H1 (cell line): ENCODE measurements around the gene NF1. TPM values are rescaled to one million over a fixed set of nuclear protein-coding genes. Genes with fewer than 3 reads are reported as not detected.

Experiments
- CTCF ChIA-PET: fragments of 300-600 bp; sonication (Branson Sonifier 250); formaldehyde crosslinking; loops from one replicate; lab custom pipeline; 2021; ENCODE audit not compliant: partially characterized antibody; lab: Charles Lee
- POLR2A ChIA-PET: fragments of 300-600 bp; sonication (Branson Sonifier 250); formaldehyde crosslinking; loops from one replicate; lab custom pipeline; 2021; ENCODE audit warnings: inconsistent platforms; ENCODE audit not compliant: partially characterized antibody; lab: Charles Lee
- DNase-seq, 2 experiments: peaks; one replicate each; pipeline versions ENCODE4 v3.0.0 to v3.0.0-alpha.2; 2010 to 2022; ENCODE audit warnings: low spot score in 2 of 2, low read depth in 1 of 2, mixed read lengths in 1 of 2
- FAIRE-seq: peaks from 2 replicates; lab custom pipeline; 2011; peaks lifted over from hg19 to GRCh38; lab: Jason Lieb, UNC
- H2AFZ ChIP-seq: 2 replicates; pipeline ENCODE4 v1.8.1; 2012; ENCODE audit warnings: low read length, inconsistent platforms
- H2AK5ac ChIP-seq: 2 replicates; pipeline ENCODE4 v1.6.1; 2013; ENCODE audit warnings: low read depth, low read length
- H2BK120ac ChIP-seq: replicated peaks from 2 replicates; pipeline ENCODE3; 2013; ENCODE audit warnings: low read depth, low read length, inconsistent platforms
- H2BK12ac ChIP-seq: 2 replicates; pipeline ENCODE4 v1.6.1; 2013; ENCODE audit warnings: low read depth, low read length
- H2BK15ac ChIP-seq: 2 replicates; pipeline ENCODE4 v1.6.1; 2013; ENCODE audit warnings: low read length
- H2BK20ac ChIP-seq: 2 replicates; pipeline ENCODE4 v1.6.1; 2013; ENCODE audit warnings: low read length
- H2BK5ac ChIP-seq: 2 replicates; pipeline ENCODE4 v1.6.1; 2013; ENCODE audit warnings: low read depth, low read length
- H3K14ac ChIP-seq: 2 replicates; pipeline ENCODE4 v1.6.1; 2013; ENCODE audit warnings: inconsistent platforms; ENCODE audit not compliant: insufficient read length
- H3K18ac ChIP-seq: 2 replicates; pipeline ENCODE4 v1.6.1; 2013; ENCODE audit warnings: low read length; ENCODE audit errors: extremely low read depth
- H3K23ac ChIP-seq: 2 replicates; pipeline ENCODE4 v1.6.1; 2013; ENCODE audit warnings: inconsistent platforms; ENCODE audit not compliant: insufficient read length
- H3K23me2 ChIP-seq: 2 replicates; pipeline ENCODE4 v1.6.1; 2013; ENCODE audit warnings: low read depth, low read length
- H3K27ac ChIP-seq: 2 replicates; pipeline ENCODE4 v1.6.1; 2011; ENCODE audit warnings: low read depth, low read length, inconsistent platforms
- H3K27me3 ChIP-seq, 4 experiments: replicated peaks in 1 of 4; 1 replicate in 1 of 4; 2 replicates in 3 of 4; pipeline versions ENCODE4 v1.6.1 to v1.8.1; 2011 to 2013; ENCODE audit warnings: low read length in 3 of 4, mild to moderate bottlenecking in 3 of 4, inconsistent platforms in 2 of 4, mixed read lengths in 2 of 4, moderate library complexity in 1 of 4; ENCODE audit not compliant: control insufficient read depth in 3 of 4, insufficient read depth in 3 of 4; ENCODE audit errors: extremely low read depth in 1 of 4
- H3K36me3 ChIP-seq, 4 experiments: 2 replicates each; pipeline versions ENCODE4 v1.6.1 to v1.8.1; 2011 to 2013; ENCODE audit warnings: mild to moderate bottlenecking in 4 of 4, low read length in 3 of 4, moderate library complexity in 2 of 4, control low read depth in 1 of 4, inconsistent platforms in 1 of 4; ENCODE audit not compliant: insufficient read depth in 4 of 4, control insufficient read depth in 2 of 4
- H3K4ac ChIP-seq: replicated peaks from 2 replicates; pipeline ENCODE3; 2013; ENCODE audit warnings: low read length, low read depth, mixed read lengths, inconsistent platforms; ENCODE audit not compliant: insufficient read length
- H3K4me1 ChIP-seq, 4 experiments: replicated peaks in 1 of 4; 1 replicate in 1 of 4; 2 replicates in 3 of 4; pipeline versions ENCODE4 v1.6.1 to v1.8.1; 2011 to 2013; ENCODE audit warnings: low read length in 3 of 4, inconsistent platforms in 2 of 4, mixed read lengths in 1 of 4; ENCODE audit not compliant: insufficient read depth in 4 of 4, control insufficient read depth in 3 of 4
- H3K4me2 ChIP-seq, 2 experiments: 2 replicates each; pipeline versions ENCODE4 v1.6.1 to v1.8.1; 2011 to 2013; ENCODE audit warnings: low read depth in 2 of 2, low read length in 2 of 2, control low read depth in 1 of 2, inconsistent platforms in 1 of 2, mild to moderate bottlenecking in 1 of 2; ENCODE audit not compliant: insufficient read depth in 1 of 2
- H3K4me3 ChIP-seq, 4 experiments: fragments of 200-600, 300-600 bp in 1 of 4; sonication (generic), shearing (Covaris generic), sonication (Bioruptor Twin) in 1 of 4; 2 replicates each; pipeline versions ENCODE4 v1.5.1 to v1.8.1; 2011 to 2016; ENCODE audit warnings: low read length in 4 of 4, low read depth in 3 of 4, control low read depth in 2 of 4, inconsistent platforms in 2 of 4, mild to moderate bottlenecking in 2 of 4, mixed read lengths in 1 of 4, moderate library complexity in 1 of 4; ENCODE audit not compliant: insufficient read depth in 2 of 4; ENCODE audit errors: extremely low read depth in 1 of 4
- H3K56ac ChIP-seq: replicated peaks from 2 replicates; pipeline ENCODE3; 2013; ENCODE audit warnings: low read depth, mild to moderate bottlenecking, mixed read lengths, low read length, inconsistent platforms; ENCODE audit not compliant: insufficient read length
- H3K79me1 ChIP-seq: 2 replicates; pipeline ENCODE4 v1.6.1; 2013; ENCODE audit warnings: low read depth, low read length, control low read depth
- H3K79me2 ChIP-seq, 2 experiments: 2 replicates each; pipeline versions ENCODE4 v1.6.1 to v1.8.1; 2012 to 2013; ENCODE audit warnings: low read length in 2 of 2, mild to moderate bottlenecking in 2 of 2, inconsistent platforms in 1 of 2; ENCODE audit not compliant: insufficient read depth in 2 of 2, control insufficient read depth in 1 of 2
- H3K9ac ChIP-seq, 4 experiments: replicated peaks in 1 of 4; 1 replicate in 1 of 4; 2 replicates in 3 of 4; pipeline versions ENCODE4 v1.6.1 to v1.8.1; 2011 to 2013; ENCODE audit warnings: low read depth in 3 of 4, low read length in 3 of 4, control low read depth in 2 of 4, mild to moderate bottlenecking in 2 of 4, moderate library complexity in 2 of 4, inconsistent platforms in 1 of 4; ENCODE audit errors: extremely low read depth in 1 of 4
- H3K9me3 ChIP-seq, 2 experiments: 2 replicates each; pipeline versions ENCODE4 v1.6.1 to v1.8.1; 2012 to 2013; ENCODE audit warnings: mild to moderate bottlenecking in 2 of 2, moderate library complexity in 2 of 2, control low read depth in 1 of 2, inconsistent platforms in 1 of 2, low read depth in 1 of 2, low read length in 1 of 2, mixed read lengths in 1 of 2; ENCODE audit not compliant: insufficient read depth in 2 of 2
- H4K20me1 ChIP-seq, 2 experiments: replicated peaks in 1 of 2; 2 replicates each; pipeline versions ENCODE3 to v1.8.1; 2011 to 2013; ENCODE audit warnings: inconsistent platforms in 2 of 2, low read length in 2 of 2, mild to moderate bottlenecking in 1 of 2; ENCODE audit not compliant: insufficient read depth in 2 of 2, control insufficient read depth in 1 of 2
- H4K5ac ChIP-seq: 2 replicates; pipeline ENCODE4 v1.6.1; 2013; ENCODE audit warnings: low read length, low read depth, mixed read lengths, inconsistent platforms; ENCODE audit not compliant: insufficient read length
- H4K8ac ChIP-seq: 2 replicates; pipeline ENCODE4 v1.8.0; 2013; ENCODE audit warnings: mild to moderate bottlenecking, moderate library complexity, low read length, inconsistent platforms; ENCODE audit not compliant: insufficient read depth; ENCODE audit errors: extremely low read depth
- H4K91ac ChIP-seq: replicated peaks from 2 replicates; pipeline ENCODE3; 2013; ENCODE audit warnings: low read length, mixed read lengths, inconsistent platforms; ENCODE audit not compliant: insufficient read length
- CHD1 ChIP-seq: IDR thresholded peaks from 2 replicates; pipeline ENCODE4 v1.6.1; 2012; ENCODE audit warnings: low read depth, low read length, improper control_type of control experiment
- KDM1A ChIP-seq: fragments of 200-600, 300-600 bp; sonication (generic); IDR thresholded peaks from 2 replicates; pipeline ENCODE4 v1.7.1; 2016; ENCODE audit warnings: mild to moderate bottlenecking, low read length, borderline replicate concordance
- SP1 ChIP-seq: IDR thresholded peaks from 2 replicates; pipeline ENCODE4 v1.6.1; 2011; ENCODE audit warnings: low read depth, low read length
- TBP ChIP-seq: IDR thresholded peaks from 2 replicates; pipeline ENCODE4 v1.6.1; 2011; ENCODE audit warnings: low read depth, low read length, improper control_type of control experiment
- WGBS, 2 experiments: shearing (Covaris generic) in 1 of 2; methylation state at CpG; one replicate each; pipeline versions ENCODE4 v1.1.6 to v1.1.7; 2013 to 2015; ENCODE audit warnings: low lambda C conversion rate in 2 of 2, mixed read lengths in 2 of 2, inconsistent platforms in 1 of 2, low coverage in 1 of 2, missing lambda C conversion rate in 1 of 2; ENCODE audit not compliant: insufficient replicate concordance in 2 of 2, insufficient coverage in 1 of 2, insufficient read length in 1 of 2; ENCODE audit errors: extremely low coverage in 1 of 2, missing lambda C conversion rate in 1 of 2; 5-methylcytosine and 5-hydroxymethylcytosine counted together
- polyA plus RNA-seq, 7 experiments: library from polyadenylated mRNA; depleted of rRNA in 3 of 7; stranded (reverse) in 5 of 7; unstranded in 2 of 7; fragments of >200 nt in 5 of 7; fragments of 200-250 nt in 2 of 7; gene quantifications; 1 replicate in 5 of 7; 2 replicates in 1 of 7; 4 replicates in 1 of 7; pipeline versions ENCODE4 v1.2.1 to v1.2.3, GENCODE V29; 2011 to 2013; ENCODE audit warnings: missing spikeins in 2 of 7, mixed read lengths in 2 of 7
- total RNA-seq: library from RNA; stranded (reverse); fragmentation: NEBNext Ultra II Directional; extraction: Animal tissue kit (Norgen Biotek cat#: 25700); gene quantifications from 2 replicates; pipeline ENCODE4 v1.2.1, GENCODE V29; 2021

The NF1 gene
- total and polyA plus RNA-seq, 2 of the 8 experiments (the other 6 are each of a cell fraction or from before 2014, with no cell fraction given), result 19.3 to 29.6 TPM

- Histone ChIP-seq H4K8ac (peak overlapping the region; percentile 80; the same call in 1 of the 2 replicates), H4K91ac (no peak overlapping the region), H3K23me2 (peaks cover 3% of the 10 kb centered on the region; the same call in 1 of the 2 replicates), H3K4me2 (no peak overlapping the region), H3K9ac (no peak overlapping the region), H3K36me3 (no peaks in the 10 kb centered on the region; a peak in 1 of 8 replicates), H2BK120ac (no peak overlapping the region), H2BK12ac (no peak overlapping the region), H3K4me3 (no peak overlapping the region), H4K20me1 (no peaks in the 10 kb centered on the region), H3K79me2 (no peaks in the 10 kb centered on the region), H3K23ac (no peak overlapping the region), H3K79me1 (no peaks in the 10 kb centered on the region), H3K9me3 (no peaks in the 10 kb centered on the region), H3K4ac (no peak overlapping the region), H2AFZ (no peak overlapping the region), H2AK5ac (no peak overlapping the region), H3K4me1 (peaks cover 1 to 3% (median 2%) of the 10 kb centered on the region in 4 experiments; a peak in 3 of 7 replicates), H3K56ac (no peak overlapping the region), H2BK5ac (no peak overlapping the region), H4K5ac (no peak overlapping the region), H3K18ac (no peak overlapping the region), H3K27ac (no peak overlapping the region), H2BK20ac (no peak overlapping the region), H3K27me3 (no peaks in the 10 kb centered on the region), H2BK15ac (no peak overlapping the region), H3K14ac (no peak overlapping the region)
- WGBS, 2 experiments, result 87% methylated on average over 19 of the region's 19 CpGs; no CpG with 5 or more reads in 1 of the 2 experiments
- no peak for TF ChIP-seq SP1
- no peak for TF ChIP-seq TBP
- no peak for TF ChIP-seq KDM1A
- TF ChIP-seq CHD1, result no peak
- ChIA-PET CTCF (interaction anchor here (1.0 to 2.6 kb wide), 3 partner anchors 12 to 176 kb away, joined by 3 to 10 read pairs (median 3); no protein-coding TSS in a partner anchor), POLR2A (no interaction called here)
- DNase-seq (no peak), FAIRE-seq (no peak)
These were observed 309.5 kb downstream of the NF1 start for GRCh38 chr17:31404028-31404949.
